ENCODE data around the gene CALB2.

GRCh38 chr16:71428883-71429282, 70.4 kb downstream of the CALB2 start:
- TF ChIP-seq EP300 (conservative IDR thresholded peaks at IDR 0.05; ENCODE audit: poor library complexity, severe bottlenecking) (no peak), MXI1 (conservative IDR thresholded peaks at IDR 0.05; ENCODE audit: poor library complexity, severe bottlenecking) (no peak), POLR2AphosphoS5 (IDR thresholded peaks at IDR 0.05) (no peak)
- TF ChIP-seq, protein P1, sequence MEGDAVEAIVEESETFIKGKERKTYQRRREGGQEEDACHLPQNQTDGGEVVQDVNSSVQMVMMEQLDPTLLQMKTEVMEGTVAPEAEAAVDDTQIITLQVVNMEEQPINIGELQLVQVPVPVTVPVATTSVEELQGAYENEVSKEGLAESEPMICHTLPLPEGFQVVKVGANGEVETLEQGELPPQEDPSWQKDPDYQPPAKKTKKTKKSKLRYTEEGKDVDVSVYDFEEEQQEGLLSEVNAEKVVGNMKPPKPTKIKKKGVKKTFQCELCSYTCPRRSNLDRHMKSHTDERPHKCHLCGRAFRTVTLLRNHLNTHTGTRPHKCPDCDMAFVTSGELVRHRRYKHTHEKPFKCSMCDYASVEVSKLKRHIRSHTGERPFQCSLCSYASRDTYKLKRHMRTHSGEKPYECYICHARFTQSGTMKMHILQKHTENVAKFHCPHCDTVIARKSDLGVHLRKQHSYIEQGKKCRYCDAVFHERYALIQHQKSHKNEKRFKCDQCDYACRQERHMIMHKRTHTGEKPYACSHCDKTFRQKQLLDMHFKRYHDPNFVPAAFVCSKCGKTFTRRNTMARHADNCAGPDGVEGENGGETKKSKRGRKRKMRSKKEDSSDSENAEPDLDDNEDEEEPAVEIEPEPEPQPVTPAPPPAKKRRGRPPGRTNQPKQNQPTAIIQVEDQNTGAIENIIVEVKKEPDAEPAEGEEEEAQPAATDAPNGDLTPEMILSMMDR (IDR thresholded peaks at IDR 0.05; ENCODE audit: poor library complexity, severe bottlenecking), result no peak

Measured in neural cell (in vitro differentiated cells).